Umbilical cord (tissue), 2 donors: ENCODE data around the gene FYB1. TPM values are rescaled to one million over a fixed set of nuclear protein-coding genes. Genes with fewer than 3 reads are reported as not detected.

Source experiments
- DNase-seq: peaks from one replicate; pipeline ENCODE4 v3.0.0-alpha.2; 2015; ENCODE audit warnings: low spot score
- total RNA-seq: library from RNA; depleted of rRNA; stranded (reverse); fragments of >200 nt; gene quantifications from one replicate; pipeline ENCODE4 v1.2.3, GENCODE V29; 2014; ENCODE audit warnings: low replicate concordance; ENCODE audit not compliant: insufficient read depth

FYB1 gene
- total RNA-seq, 1 donor from 2014 or later: 14.9 TPM

DNA sequence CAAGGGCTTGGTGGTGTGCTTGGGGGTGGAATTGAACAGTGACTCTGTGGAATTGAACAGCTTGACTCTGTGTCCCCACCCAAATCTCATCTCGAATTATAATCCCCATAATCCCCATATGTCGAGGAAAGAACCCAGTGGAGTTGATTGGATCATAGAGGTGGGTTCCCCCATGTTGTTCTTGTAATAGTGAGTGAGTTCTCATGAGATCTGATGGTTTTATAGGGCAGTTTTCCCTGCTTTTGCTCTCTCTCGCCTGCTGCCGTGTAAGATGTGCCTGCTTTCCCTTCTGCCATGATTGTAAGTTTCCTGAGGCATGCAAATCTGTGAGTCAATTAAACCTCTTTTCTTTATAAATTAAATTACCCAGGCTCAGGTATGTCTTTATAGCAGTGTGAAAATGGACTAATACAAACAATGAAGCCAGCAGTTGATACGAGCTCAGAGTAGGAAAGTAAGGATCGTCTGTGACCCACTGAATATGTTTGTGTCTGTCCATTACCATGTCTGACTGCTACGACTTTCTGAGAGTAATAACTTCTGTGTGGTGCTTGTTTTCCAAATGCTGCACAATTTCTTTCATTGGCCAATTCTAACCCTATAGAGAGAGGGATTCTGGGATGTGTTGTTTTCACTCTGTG lies 127.3 kb downstream of the FYB1 start:
- no peak for DNase-seq

DNA sequence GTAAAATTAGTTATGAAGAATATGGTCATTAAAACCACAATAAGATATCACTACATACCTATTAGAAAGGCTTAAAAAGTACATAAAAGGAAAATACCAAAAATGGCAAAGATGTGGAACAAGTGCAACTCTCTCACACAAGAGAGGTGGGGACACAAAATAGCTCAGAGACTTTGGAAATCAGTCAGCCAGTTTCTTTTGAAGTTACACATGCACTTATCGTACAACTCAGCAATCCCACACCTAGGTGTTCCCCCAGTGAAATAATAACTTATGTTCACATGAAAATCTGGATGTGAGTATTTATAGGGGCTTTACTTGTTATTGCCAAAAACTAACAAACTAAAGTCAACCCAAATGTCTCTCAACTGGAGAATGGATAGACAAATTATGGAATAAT lies 135.4 kb downstream of the FYB1 start:
- no peak for DNase-seq

DNA sequence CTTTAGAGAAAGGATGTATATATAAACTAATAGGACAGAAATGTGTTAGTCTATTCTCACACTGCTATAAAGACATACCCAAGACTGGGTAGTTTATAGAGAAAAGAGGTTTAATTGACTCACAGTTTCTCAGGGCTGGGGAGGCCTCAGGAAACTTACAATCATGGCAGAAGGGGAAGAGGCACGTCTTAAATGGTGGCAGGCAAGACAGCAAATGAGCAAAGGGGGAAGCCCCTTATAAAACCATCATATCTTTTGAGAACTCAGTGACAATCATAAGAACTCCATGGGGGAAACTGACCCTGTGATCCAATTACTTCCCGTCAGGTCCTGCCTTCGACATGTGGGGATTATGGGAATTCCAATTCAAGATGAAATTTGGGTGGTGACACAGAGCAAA lies 136.4 kb downstream of the FYB1 start:
- no peak for DNase-seq

GRCh38 chr5:39080597-39081204 lies 138.7 kb downstream of the FYB1 start:
- DNase-seq: peak; percentile 29

DNA sequence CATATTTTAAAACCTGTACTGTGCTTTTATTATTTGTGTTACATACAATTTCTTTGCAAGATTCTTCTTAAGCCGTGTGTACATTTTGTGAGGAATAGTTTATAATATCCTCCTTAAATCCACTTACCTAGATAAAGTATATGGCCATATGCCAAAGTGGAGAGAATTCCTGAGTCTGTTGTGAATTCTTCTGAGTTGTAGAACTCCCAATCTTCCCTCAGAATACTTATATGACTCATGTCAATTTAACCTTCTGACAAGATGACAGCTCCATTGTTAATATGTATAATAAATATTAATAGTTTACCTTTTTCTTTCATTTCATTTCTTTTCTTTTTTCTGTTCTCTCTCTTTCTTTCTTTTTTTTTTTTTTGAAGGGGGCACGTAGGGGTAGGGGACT lies 139.2 kb downstream of the FYB1 start:
- DNase-seq: no peak

- DNase-seq: no peak
These were observed 140.2 kb downstream of the FYB1 start for GRCh38 chr5:39079147-39079546.

GRCh38 chr5:39076757-39077728 lies 142.3 kb downstream of the FYB1 start:
- DNase-seq: no peak

DNA sequence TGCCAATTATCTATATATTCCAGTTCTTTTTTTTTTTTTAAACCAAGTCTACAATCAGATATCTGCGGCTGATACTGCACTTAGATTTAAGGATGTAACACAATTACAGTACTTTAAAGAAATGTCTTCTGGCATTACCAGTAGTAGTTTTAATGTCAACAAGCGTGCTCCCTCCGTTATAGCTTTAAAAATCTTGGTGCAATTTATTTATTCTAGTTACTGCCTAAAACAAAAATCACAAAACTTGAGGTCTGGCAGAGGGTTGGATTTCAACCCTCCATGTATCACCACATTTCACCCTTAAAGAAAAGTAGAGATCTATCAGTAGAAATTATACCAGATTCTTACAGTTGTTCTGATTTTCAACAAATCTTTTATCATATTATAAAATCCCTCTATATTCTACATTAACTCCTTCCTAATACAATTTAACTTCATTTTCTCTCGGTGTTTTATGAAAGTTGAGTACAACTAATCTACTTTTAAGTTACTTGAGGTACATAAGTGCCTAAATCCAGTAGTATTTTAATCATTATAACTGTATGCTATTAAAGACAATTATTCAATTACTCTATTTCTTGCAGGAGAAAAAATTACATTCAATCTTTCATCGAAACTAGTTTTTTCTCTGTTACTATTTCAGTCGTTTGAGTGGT lies 143.1 kb downstream of the FYB1 start:
- no peak for DNase-seq

DNA sequence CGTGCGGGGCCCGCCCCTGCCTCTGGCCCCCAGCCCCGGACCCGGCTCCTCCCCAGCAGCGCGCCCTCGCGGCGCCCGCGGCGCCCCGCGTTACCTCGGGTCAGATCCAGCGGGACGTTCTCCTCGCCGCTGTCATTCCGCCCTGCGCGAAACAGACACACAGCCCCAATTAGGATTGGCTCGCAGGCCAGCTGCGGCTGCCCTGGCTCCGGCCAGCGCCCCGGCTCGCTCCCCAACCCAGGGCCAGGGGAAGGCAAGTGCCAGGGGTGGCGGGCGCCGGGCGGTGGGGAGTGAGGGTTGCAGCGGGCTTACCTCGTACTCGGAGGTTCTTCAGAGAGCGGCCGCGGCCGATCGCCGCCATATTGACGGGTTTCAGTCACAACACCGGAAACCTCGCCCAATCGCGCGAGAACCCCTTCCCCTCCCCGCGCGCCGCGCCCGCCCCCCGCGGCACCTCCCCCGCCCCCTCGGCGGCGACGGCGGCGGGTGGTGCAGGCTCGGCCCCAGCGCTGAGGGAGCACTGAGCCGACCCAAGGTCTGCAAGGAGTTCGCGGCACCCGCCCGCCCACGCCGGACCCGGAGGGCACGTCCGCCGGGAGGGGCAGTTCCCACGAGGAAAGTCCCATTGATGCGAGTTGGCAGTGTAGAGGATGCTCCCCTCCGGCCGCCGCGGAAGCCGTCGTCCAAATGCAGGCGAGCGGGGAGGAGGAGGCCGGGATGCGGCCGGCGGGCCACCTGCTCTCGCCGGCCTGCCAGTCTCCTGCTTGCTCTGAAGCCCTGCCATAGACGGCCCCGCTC lies 145.1 kb downstream of the FYB1 start, which contains the start of gene RICTOR:
Gene RICTOR (minus strand): TSS at position 383 of the 798 bp plus-strand sequence. CDS start 22 bp downstream, at position 361.
- peak; percentile 91 for DNase-seq

- no peak for DNase-seq
These were observed 145.7 kb downstream of the FYB1 start for GRCh38 chr5:39073767-39074016.

GRCh38 chr5:39072925-39073766 lies 146.2 kb downstream of the FYB1 start:
- peak; percentile 55 for DNase-seq

DNA sequence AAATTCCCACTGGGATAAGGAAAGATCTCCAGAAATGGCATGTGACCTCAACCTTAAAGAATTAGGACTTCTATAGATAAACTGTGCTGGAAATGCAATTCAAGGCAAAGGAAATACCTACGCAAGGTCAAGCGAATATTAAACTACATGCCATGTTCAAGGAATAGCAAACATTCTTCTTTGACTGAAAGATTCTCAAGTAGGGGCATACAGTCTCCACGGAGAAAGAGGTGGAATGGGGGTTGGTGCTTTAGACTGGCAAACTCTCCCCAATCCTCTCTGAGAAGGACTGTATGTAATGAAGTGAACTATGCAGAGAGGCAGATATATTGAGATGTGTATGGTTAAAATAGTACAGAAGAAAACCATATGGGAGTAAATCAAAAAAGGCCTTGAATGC lies 151.3 kb downstream of the FYB1 start:
- DNase-seq: no peak

GRCh38 chr5:39064450-39064849 lies 154.9 kb downstream of the FYB1 start:
- DNase-seq: no peak

DNA sequence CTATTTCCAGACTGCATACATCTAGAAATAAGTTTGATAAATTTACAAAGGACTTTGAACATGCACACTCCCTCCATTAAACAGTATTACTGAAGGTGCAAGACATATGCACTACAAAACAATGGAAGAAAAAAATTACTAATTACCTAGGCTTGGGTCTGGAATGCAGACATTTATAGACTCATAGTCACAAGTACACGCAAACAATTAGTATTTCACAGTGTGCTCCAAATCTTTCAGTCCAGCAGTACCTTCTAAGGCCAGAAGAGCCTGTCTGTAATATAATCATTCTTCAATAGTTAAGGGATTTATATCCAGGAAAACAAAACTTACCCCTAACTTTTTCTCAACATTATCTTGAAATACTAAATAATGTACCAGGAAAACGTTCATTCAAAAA lies 156.3 kb downstream of the FYB1 start:
- DNase-seq: no peak

- DNase-seq: no peak
These were observed 156.8 kb downstream of the FYB1 start for GRCh38 chr5:39062530-39062929.

- no peak for DNase-seq
These were observed 157.3 kb downstream of the FYB1 start for GRCh38 chr5:39062104-39062503.

DNA sequence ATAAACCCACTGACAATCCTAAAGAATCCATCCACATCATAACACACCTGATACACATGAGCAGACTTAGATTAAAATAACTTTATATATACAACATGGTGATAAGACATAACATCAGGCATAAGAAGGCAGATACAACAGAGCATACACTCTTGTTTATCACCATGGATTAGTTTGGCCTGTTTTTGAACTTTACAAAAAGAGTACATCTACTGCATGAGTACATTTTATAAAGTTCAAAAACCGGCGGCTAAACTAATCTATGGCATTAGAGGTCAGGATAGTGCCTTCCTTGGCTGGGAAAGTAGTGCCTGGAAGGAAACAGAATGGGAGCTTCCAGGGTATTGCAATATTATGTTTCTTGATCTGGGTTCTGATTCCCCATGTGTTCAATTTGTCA lies 160.3 kb downstream of the FYB1 start:
- DNase-seq: peak; percentile 63

GRCh38 chr5:39058178-39058921 lies 161.0 kb downstream of the FYB1 start:
- DNase-seq: no peak

GRCh38 chr5:39057734-39058133 lies 161.6 kb downstream of the FYB1 start:
- DNase-seq: no peak
